ENCODE measurements around the gene RPS8.

The RPS8 gene

DNA sequence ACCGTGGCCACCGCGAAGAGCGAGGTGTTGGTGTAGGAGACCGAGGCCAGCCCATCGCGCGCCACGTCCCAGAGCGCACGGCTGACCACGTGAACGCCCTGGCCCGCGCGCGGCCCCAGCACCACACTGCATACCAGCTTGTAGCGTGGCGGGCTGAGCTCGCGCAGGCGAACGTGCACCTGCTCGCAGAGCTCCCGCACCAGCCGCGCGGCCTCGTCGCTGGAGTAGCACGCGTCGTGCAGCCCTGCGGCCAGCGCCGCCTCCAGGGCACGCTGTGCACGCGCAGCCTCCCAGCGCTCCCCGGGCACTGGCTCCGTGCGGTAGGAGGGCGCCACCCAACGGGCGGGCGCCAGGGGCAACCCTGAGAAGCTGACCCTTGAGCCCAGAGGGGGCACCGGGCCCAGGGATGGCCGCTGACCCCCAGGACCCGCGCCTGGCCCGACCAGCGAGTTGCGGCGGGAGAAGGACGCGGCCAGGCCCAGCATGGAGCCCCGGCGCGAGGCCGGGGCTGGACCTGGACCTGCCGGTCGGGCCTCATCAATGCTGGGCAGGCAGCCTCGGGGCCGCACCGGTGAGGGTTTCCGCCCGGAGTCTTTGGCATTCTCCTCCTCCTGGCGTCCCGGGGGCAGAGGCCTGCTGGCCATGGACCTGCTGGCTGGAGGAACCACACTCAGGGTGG is 30.8 kb downstream of the RPS8 start:
- TF ChIP-seq, protein P1, sequence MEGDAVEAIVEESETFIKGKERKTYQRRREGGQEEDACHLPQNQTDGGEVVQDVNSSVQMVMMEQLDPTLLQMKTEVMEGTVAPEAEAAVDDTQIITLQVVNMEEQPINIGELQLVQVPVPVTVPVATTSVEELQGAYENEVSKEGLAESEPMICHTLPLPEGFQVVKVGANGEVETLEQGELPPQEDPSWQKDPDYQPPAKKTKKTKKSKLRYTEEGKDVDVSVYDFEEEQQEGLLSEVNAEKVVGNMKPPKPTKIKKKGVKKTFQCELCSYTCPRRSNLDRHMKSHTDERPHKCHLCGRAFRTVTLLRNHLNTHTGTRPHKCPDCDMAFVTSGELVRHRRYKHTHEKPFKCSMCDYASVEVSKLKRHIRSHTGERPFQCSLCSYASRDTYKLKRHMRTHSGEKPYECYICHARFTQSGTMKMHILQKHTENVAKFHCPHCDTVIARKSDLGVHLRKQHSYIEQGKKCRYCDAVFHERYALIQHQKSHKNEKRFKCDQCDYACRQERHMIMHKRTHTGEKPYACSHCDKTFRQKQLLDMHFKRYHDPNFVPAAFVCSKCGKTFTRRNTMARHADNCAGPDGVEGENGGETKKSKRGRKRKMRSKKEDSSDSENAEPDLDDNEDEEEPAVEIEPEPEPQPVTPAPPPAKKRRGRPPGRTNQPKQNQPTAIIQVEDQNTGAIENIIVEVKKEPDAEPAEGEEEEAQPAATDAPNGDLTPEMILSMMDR (conservative IDR thresholded peaks at IDR 0.05; ENCODE audit: low read depth, low read length): no peak
- no peak for DNase-seq (ENCODE audit: low read depth)
- no peak overlapping the region for H3K4me3 ChIP-seq (ENCODE audit: low read length)

DNA sequence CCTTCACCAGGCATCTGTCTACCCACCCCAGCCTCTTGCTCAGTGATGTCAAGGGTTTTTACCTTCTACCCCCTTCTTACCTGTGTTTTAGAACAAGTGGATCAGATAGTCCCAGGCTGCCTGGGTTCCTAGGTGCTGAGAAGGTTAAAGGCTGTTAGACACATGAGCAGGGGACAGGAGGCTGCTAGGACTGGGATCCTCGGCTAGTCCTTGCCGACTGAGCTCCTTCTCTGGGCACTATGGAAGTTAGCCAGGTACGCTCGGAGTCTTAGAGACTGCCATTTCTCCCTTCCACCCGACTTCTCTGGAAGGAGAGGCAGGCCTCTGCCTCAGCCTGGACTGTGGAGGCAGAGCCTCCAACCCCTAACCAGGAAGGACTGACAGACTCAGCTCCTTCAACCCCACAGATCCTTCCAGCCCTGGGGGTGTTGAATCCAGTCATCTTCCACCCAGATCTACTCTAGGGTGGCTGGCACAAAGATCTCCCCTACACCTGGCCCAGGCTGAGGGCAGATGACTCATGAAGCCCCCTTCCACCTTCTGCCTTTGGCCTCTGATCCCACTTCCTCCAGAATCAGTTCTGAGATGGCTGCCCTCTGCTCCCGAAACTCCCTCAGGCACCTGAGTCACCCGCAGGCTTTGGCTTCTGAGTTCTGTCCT is 31.5 kb downstream of the RPS8 start, which contains the start of gene DYNLT4:
Gene DYNLT4, minus strand, starts transcription at position 648 of the 660 bp plus-strand sequence. CDS start 683 bp downstream, outside the sequence.
- H3K4me3 ChIP-seq (ENCODE audit: low read length): peak within 1 kb of the TSS; percentile 14
- TF ChIP-seq, protein P1 (conservative IDR thresholded peaks at IDR 0.05; ENCODE audit: low read depth, low read length): no peak

DNA sequence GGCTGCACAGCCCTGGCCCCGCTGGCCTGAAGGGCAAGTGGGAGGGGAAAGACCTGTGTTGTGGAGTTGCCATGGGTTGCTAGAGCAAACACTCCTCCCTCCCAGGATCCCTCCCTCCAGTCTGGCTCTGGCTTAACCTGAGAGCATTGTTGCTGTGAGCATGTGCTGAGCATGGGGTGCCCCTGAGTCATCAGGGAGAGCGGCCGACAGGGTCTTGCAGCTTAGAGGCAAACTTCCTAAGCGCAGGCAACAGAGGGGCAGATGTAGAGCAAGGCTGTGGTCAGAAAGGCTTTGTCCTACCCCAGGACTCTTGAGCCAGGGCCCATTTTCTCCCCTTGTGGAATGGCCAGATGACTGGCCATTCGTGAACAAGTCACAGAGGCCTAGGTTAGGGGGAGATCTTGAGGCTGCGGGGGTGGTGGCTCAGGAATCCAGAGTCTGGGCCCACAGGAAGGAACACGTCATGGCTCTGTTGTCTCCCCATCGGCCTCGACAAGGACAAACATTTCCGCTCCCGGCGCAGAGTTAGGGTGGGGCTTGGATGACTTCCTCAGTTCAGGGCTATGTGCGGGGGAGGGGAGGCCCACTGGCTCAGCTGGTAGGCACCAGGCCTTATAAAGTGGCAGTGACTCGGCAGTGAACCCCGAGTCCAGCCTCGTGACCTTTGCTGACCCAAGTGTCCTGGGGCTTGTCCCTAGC is 32.2 kb downstream of the RPS8 start:
- peak overlapping the region; percentile 14 for H3K4me3 ChIP-seq (ENCODE audit: low read length)
- TF ChIP-seq, protein P1 (conservative IDR thresholded peaks at IDR 0.05; ENCODE audit: low read depth, low read length): no peak
- DNase-seq (ENCODE audit: low read depth): peak; percentile 100

More for the DNA sequence above, 31.5 kb downstream of the RPS8 start, which contains the start of gene DYNLT4:
- no peak for DNase-seq (ENCODE audit: low read depth)

GRCh38 chr1:44808063-44808937 is 33.0 kb downstream of the RPS8 start, which contains the start of gene BTBD19:
Gene BTBD19 (plus strand): TSS chr1:44808523. CDS start chr1:44808821, 298 bp downstream.
- H3K4me3 ChIP-seq (ENCODE audit: low read length): peak within 1 kb of the TSS; percentile 59
- TF ChIP-seq, protein P1 (conservative IDR thresholded peaks at IDR 0.05; ENCODE audit: low read depth, low read length): no peak
- peak; percentile 78 for DNase-seq (ENCODE audit: low read depth)

DNA sequence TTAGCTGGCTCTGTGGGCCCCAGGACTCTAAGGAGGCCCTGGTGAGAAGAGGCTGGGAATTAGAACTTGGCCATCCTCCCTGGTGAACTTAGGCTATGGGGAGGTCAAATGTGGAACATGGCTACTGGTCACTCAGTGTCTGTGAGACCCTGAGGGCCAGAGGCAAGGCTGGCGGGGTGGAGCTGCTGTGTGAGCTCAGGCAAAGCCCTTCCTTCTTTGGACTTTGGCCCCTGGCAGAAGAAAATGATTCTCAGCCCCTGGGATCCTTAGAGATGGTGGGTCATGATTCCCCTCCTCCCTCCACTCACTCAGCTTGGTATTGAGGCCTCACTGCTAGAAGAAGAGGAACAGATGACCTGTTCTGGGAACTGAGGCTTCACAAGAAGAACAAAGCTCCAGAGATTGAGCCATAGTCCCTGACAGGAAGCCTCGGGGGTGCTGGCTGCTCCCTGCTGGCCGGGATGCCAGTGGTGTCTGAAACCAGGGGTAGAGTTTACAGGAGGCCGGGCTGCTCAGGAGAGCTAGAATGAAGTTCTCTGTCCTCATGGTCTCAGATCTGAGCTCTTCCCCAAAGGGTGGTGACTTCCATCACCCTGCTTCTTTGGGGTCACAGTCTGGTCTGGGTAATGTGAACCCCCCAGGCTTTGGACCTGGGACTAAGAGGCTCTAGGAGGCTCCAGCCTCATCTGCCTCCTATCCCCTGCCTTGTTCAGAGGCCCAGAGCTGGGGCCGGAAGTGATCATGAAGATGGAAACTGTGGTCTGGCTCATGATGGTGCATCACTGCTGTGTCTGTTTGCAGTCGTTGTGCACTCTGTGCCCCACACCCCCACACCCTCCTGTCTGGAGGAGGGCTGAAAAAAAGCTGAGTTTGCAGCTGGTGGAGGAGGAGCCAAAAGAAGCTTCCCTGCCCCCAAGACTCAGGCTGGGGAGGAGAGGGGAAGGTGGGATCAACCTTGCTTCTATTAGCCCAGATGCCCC is 33.9 kb downstream of the RPS8 start:
- H3K4me3 ChIP-seq (ENCODE audit: low read length): peak overlapping the region; percentile 59
- TF ChIP-seq, protein P1 (conservative IDR thresholded peaks at IDR 0.05; ENCODE audit: low read depth, low read length): peak; percentile 26
- DNase-seq (ENCODE audit: low read depth): no peak

Data from retinal pigment epithelial cell (primary cell).